HepG2 (cell line): ENCODE data around the gene ADARB1. TPM values are rescaled to one million over a fixed set of nuclear protein-coding genes. Genes with fewer than 3 reads are reported as not detected.

Source experiments
- ATAC-seq: fragments of 200-7000 bp; cut with Tn5 transposase; 3 replicates; pipeline ENCODE4 v1.9.1; 2020; ENCODE audit warnings: mild to moderate bottlenecking, moderate library complexity
- BruUV-seq: library from RNA; stranded (reverse); fragments of 400-500 nt; replicated peaks from 2 replicates; lab custom pipeline; 2021; lab: Mats Ljungman, UMichigan
- CTCF ChIA-PET: fragments of 300-600 bp; formaldehyde crosslinking; extraction: SDS; loops from one replicate; lab custom pipeline; 2021; ENCODE audit warnings: low total read pairs, inconsistent platforms, low intra/inter-chr PET ratio; lab: Yijun Ruan, JAX
- POLR2A ChIA-PET: fragments of 350-600 bp; sonication (Branson Sonifier 250); formaldehyde crosslinking; loops from one replicate; lab custom pipeline; 2020; ENCODE audit warnings: antibody characterized with exemption, inconsistent platforms; lab: Yijun Ruan, JAX
- DNase-seq: peaks from one replicate; pipeline ENCODE4 v3.0.0-alpha.2; 2015; ENCODE audit warnings: low spot score
- FAIRE-seq: peaks from 3 replicates; lab custom pipeline; 2011; peaks lifted over from hg19 to GRCh38; lab: Jason Lieb, UNC
- H2AFZ ChIP-seq: one replicate; pipeline ENCODE4 v1.6.1; 2011; ENCODE audit warnings: low read length, inconsistent platforms
- H3K27ac ChIP-seq: fragments of 300-600 bp; 3 replicates; pipeline ENCODE4 v1.8.0; 2011; ENCODE audit warnings: mixed run types, mild to moderate bottlenecking, mixed read lengths, low read length, inconsistent platforms; ENCODE audit not compliant: insufficient read depth; ENCODE audit errors: extremely low read length
- H3K27me3 ChIP-seq, 2 experiments: fragments of 200-600 bp in 1 of 2; 2 replicates in 1 of 2; 3 replicates in 1 of 2; pipeline versions ENCODE4 v1.6.0 to v1.8.0; 2011; ENCODE audit warnings: low read length in 2 of 2, mild to moderate bottlenecking in 2 of 2, moderate library complexity in 2 of 2, inconsistent platforms in 1 of 2; ENCODE audit not compliant: insufficient read depth in 2 of 2, control insufficient read depth in 1 of 2
- H3K36me3 ChIP-seq, 2 experiments: fragments of 200-600 bp in 1 of 2; replicated peaks in 1 of 2; 2 replicates in 1 of 2; 3 replicates in 1 of 2; pipeline versions ENCODE4 v1.5.1 to v1.8.0; 2011; ENCODE audit warnings: low read length in 2 of 2, inconsistent platforms in 1 of 2; ENCODE audit not compliant: insufficient read depth in 2 of 2, control insufficient read depth in 1 of 2
- H3K4me1 ChIP-seq: 2 replicates; pipeline ENCODE4 v1.5.1; 2012; ENCODE audit warnings: low read length, inconsistent platforms; ENCODE audit not compliant: insufficient read depth
- H3K4me2 ChIP-seq: 2 replicates; pipeline ENCODE4 v1.6.0; 2011; ENCODE audit warnings: low read depth, low read length, inconsistent platforms
- H3K4me3 ChIP-seq, 3 experiments: fragments of 200-600 bp in 1 of 3; sonication (generic), shearing (Covaris generic) in 1 of 3; replicated peaks in 1 of 3; 2 replicates each; pipeline ENCODE4 v1.5.1; 2011 to 2016; ENCODE audit warnings: low read length in 3 of 3, inconsistent platforms in 2 of 3, low read depth in 2 of 3, mild to moderate bottlenecking in 2 of 3, control low read depth in 1 of 3, mixed read lengths in 1 of 3; ENCODE audit not compliant: insufficient read depth in 1 of 3
- H3K79me2 ChIP-seq: one replicate; pipeline ENCODE4 v1.6.1; 2011; ENCODE audit warnings: low read length, inconsistent platforms; ENCODE audit not compliant: insufficient read depth
- H3K9ac ChIP-seq: 2 replicates; pipeline ENCODE4 v1.6.0; 2011; ENCODE audit warnings: mild to moderate bottlenecking, low read depth, low read length, inconsistent platforms; ENCODE audit not compliant: insufficient read depth
- H3K9me3 ChIP-seq: 2 replicates; pipeline ENCODE4 v1.5.1; 2012; ENCODE audit warnings: mild to moderate bottlenecking, low read length
- H4K20me1 ChIP-seq: 2 replicates; pipeline ENCODE4 v1.6.0; 2011; ENCODE audit warnings: inconsistent platforms, mild to moderate bottlenecking, low read length, moderate library complexity; ENCODE audit not compliant: insufficient read depth
- GATAD1 ChIP-seq: IDR thresholded peaks from 2 replicates; pipeline ENCODE4 v1.6.1; 2016; ENCODE audit warnings: missing genetic modification reagents, missing compliant biosample characterization
- JUN ChIP-seq: sonication (generic); formaldehyde crosslinking; IDR thresholded peaks from 2 replicates; pipeline ENCODE4 v1.4.0; 2020; ENCODE audit warnings: mild to moderate bottlenecking, missing genetic modification reagents
- NR2F2 ChIP-seq: IDR thresholded peaks from 2 replicates; pipeline ENCODE4 v1.6.1; 2012; ENCODE audit warnings: low read depth, inconsistent platforms, borderline replicate concordance
- SALL2 ChIP-seq: sonication (generic); formaldehyde crosslinking; IDR thresholded peaks from 2 replicates; pipeline ENCODE4 v1.8.1; 2023; ENCODE audit warnings: mild to moderate bottlenecking, missing genetic modification reagents, inconsistent platforms
- SMAD3 ChIP-seq: sonication (generic); formaldehyde crosslinking; IDR thresholded peaks from 2 replicates; pipeline ENCODE4 v1.4.0; 2020; ENCODE audit warnings: missing genetic modification reagents
- SP4 ChIP-seq: sonication (generic); formaldehyde crosslinking; IDR thresholded peaks from 2 replicates; pipeline ENCODE4 v1.8.1; 2023; ENCODE audit warnings: mild to moderate bottlenecking, missing genetic modification reagents
- ZNF569 ChIP-seq: sonication (generic); formaldehyde crosslinking; IDR thresholded peaks from 2 replicates; pipeline ENCODE4 v1.5.0; 2020; ENCODE audit warnings: mild to moderate bottlenecking, missing genetic modification reagents, moderate library complexity, borderline replicate concordance
- ZNF598 ChIP-seq: sonication (generic); formaldehyde crosslinking; IDR thresholded peaks from 2 replicates; pipeline ENCODE4 v1.5.1; 2020; ENCODE audit warnings: mild to moderate bottlenecking, missing genetic modification reagents, borderline replicate concordance
- ZNF788 ChIP-seq: sonication (generic); formaldehyde crosslinking; IDR thresholded peaks from 2 replicates; pipeline ENCODE4 v1.5.0; 2020; ENCODE audit warnings: mild to moderate bottlenecking, missing genetic modification reagents, borderline replicate concordance
- WGBS: methylation state at CpG from one replicate; pipeline ENCODE4 v1.1.6; 2017; ENCODE audit warnings: low lambda C conversion rate; 5-methylcytosine and 5-hydroxymethylcytosine counted together
- in situ Hi-C: cut with HindIII; loops from 2 replicates; pipeline ENCODE4 v1.10.0; 2017; ENCODE audit warnings: low pct_unique_long_range_greater_than_20kb; ENCODE audit not compliant: extremely low pct_ligation_motif_present
- intact Hi-C: fragments of 100-400 bp; cut with micrococcal nuclease; formaldehyde crosslinking; loops from one replicate; pipeline ENCODE4 v1.10.0; 2022; ENCODE audit not compliant: unreplicated experiment
- polyA plus RNA-seq, 8 experiments: library from polyadenylated mRNA; depleted of rRNA in 3 of 8; stranded (reverse) in 7 of 8; unstranded in 1 of 8; fragments of >200 nt; fragmentation: Illumina TruSeq in 4 of 8; extraction: Trizol in 4 of 8; gene quantifications; 2 replicates each; pipeline versions ENCODE4 v1.2.1 to v1.2.3, GENCODE V29; 2011 to 2016; ENCODE audit warnings: low read depth in 4 of 8, missing spikeins in 1 of 8, mixed read lengths in 1 of 8; ENCODE audit not compliant: insufficient read depth in 1 of 8
- total RNA-seq, 5 experiments: library from RNA; depleted of rRNA; stranded (reverse); fragments of >200 nt; fragmentation: Illumina TruSeq; extraction: Trizol; gene quantifications; 2 replicates each; pipeline ENCODE4 v1.2.3, GENCODE V29; 2016; ENCODE audit warnings: low read depth in 1 of 5
- TF ChIP-seq, protein P1 (sequence below): sonication (generic); formaldehyde crosslinking; conservative IDR thresholded peaks from 2 replicates; pipeline ENCODE4 v1.8.1; 2023; ENCODE audit warnings: missing genetic modification reagents
- TF ChIP-seq, protein P2 (sequence below): sonication (generic); formaldehyde crosslinking; IDR thresholded peaks from 2 replicates; pipeline ENCODE4 v1.5.0; 2020; ENCODE audit warnings: mild to moderate bottlenecking, low read depth, missing genetic modification reagents, borderline replicate concordance

Gene ADARB1
- total and polyA plus RNA-seq, 2 of the 13 experiments (the other 11 are each of a cell fraction or from before 2014, with no cell fraction given): 6.6 to 10.0 TPM

DNA sequence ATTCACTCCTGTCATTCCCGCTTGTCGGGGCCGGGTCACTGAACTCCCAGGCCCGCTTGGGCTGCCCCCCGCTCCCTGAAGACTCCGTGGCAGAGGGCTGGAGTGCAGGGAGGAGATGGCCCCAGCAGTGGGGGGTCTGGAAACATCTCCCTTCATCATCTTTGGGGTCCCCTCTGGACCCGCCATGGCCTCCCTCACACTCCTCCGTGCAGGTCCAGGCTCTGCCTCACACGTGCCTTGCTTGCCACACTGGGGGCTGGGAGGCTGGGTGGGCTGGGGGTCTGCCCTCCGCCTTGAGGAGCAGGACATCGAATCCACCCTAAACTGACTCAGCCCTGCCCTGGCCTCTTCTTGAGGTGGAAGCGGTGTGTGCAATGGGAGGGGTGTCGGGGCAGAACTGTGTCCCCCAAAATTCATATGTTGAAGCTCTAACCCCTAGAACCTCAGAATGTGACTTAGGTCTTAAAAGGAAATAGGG lies 178.1 kb downstream of the ADARB1 start:
- POLR2A ChIA-PET: no interaction called here
- peaks cover 40% of the 10 kb centered on the region for H3K4me1 ChIP-seq
- no TSS peak for BruUV-seq
- no peaks in the 10 kb centered on the region for H3K36me3 ChIP-seq
- H3K4me2 ChIP-seq: no peak overlapping the region
- CTCF ChIA-PET: no interaction called here
- H2AFZ ChIP-seq: no peak overlapping the region
- TF ChIP-seq, protein P1, sequence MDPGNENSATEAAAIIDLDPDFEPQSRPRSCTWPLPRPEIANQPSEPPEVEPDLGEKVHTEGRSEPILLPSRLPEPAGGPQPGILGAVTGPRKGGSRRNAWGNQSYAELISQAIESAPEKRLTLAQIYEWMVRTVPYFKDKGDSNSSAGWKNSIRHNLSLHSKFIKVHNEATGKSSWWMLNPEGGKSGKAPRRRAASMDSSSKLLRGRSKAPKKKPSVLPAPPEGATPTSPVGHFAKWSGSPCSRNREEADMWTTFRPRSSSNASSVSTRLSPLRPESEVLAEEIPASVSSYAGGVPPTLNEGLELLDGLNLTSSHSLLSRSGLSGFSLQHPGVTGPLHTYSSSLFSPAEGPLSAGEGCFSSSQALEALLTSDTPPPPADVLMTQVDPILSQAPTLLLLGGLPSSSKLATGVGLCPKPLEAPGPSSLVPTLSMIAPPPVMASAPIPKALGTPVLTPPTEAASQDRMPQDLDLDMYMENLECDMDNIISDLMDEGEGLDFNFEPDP (CRISPR knock-in tag): no peak
- TF ChIP-seq SALL2 (CRISPR knock-in tag): no peak
- TF ChIP-seq JUN: no peak
- in situ Hi-C loops (no loop called here), intact Hi-C loops (no loop called here)
- H3K79me2 ChIP-seq: no peaks in the 10 kb centered on the region
- DNase-seq (no peak), FAIRE-seq (no peak), ATAC-seq (no peak)
- H3K27ac ChIP-seq: no peak overlapping the region
- 50% methylated on average over 6 of the region's 13 CpGs for WGBS
- H3K9ac ChIP-seq: no peak overlapping the region
- H4K20me1 ChIP-seq: no peaks in the 10 kb centered on the region
- peaks cover 15 to 87% of the 10 kb centered on the region in 2 experiments for H3K27me3 ChIP-seq
- peaks cover 4% of the 10 kb centered on the region; the same call in 1 of the 2 replicates for H3K9me3 ChIP-seq
- no peak overlapping the region for H3K4me3 ChIP-seq

DNA sequence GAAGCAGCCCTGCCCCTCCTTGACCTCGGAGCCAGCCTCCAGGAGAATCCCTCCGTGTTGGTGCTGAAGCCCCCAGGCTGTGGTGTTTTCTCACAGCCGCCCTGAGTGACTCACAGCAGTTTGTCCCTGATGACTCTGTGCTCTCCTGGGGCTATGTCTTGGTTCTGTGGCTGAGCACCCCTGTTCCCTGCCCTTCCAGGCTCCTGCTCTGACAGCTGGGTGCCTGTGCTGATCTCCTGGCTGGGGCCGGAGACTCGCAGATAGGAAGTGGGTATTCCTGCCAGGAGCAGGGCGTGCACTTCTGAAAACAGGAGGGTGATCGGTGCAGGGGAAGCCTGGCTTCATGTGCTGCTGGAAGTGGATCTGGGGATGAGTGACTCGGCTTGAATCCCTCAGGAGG lies 178.8 kb downstream of the ADARB1 start:
- ChIA-PET POLR2A (no interaction called here), CTCF (no interaction called here)
- no peak overlapping the region for H3K4me3 ChIP-seq
- peaks cover 4% of the 10 kb centered on the region; the same call in 1 of the 2 replicates for H3K9me3 ChIP-seq
- ATAC-seq: no peak
- FAIRE-seq: no peak
- intact Hi-C loops (no loop called here), in situ Hi-C loops (no loop called here)
- H3K79me2 ChIP-seq: no peaks in the 10 kb centered on the region
- H3K4me1 ChIP-seq: peaks cover 47% of the 10 kb centered on the region
- no peak overlapping the region for H3K27ac ChIP-seq
- 8% methylated on average over 6 of the region's 8 CpGs for WGBS
- BruUV-seq: no TSS peak
- H2AFZ ChIP-seq: no peak overlapping the region
- no peak overlapping the region for H3K9ac ChIP-seq
- H3K4me2 ChIP-seq: no peak overlapping the region
- DNase-seq: no peak
- peaks cover 18 to 87% of the 10 kb centered on the region in 2 experiments for H3K27me3 ChIP-seq
- no peaks in the 10 kb centered on the region for H3K36me3 ChIP-seq
- H4K20me1 ChIP-seq: no peaks in the 10 kb centered on the region
- TF ChIP-seq ZNF788 (CRISPR knock-in tag) (no peak), SP4 (CRISPR knock-in tag) (no peak), SMAD3 (CRISPR knock-in tag) (no peak), GATAD1 (CRISPR knock-in tag) (no peak), NR2F2 (no peak), ZNF569 (CRISPR knock-in tag) (no peak), ZNF598 (CRISPR knock-in tag) (no peak)
- TF ChIP-seq, protein P2, sequence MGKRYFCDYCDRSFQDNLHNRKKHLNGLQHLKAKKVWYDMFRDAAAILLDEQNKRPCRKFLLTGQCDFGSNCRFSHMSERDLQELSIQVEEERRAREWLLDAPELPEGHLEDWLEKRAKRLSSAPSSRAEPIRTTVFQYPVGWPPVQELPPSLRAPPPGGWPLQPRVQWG: no peak
